Thymus (tissue), 11 donors: ENCODE measurements around the gene HK1. TPM values are rescaled to one million over a fixed set of nuclear protein-coding genes. Genes with fewer than 3 reads are reported as not detected.
A peak's percentile ranks its signal among the peaks of the same experiment; 100 is the strongest.

Experiments
- DNase-seq, 9 donors: peaks; one replicate each; pipeline ENCODE4 v3.0.0-alpha.2; 2013; ENCODE audit warnings: low spot score in 9 of 9, low read depth in 6 of 9, missing footprints in 1 of 9
- H3K27ac ChIP-seq, 2 donors: one replicate each; pipeline ENCODE4 v1.5.1; 2013; ENCODE audit warnings: control low read depth in 1 of 2, low read depth in 1 of 2, low read length in 1 of 2, mild to moderate bottlenecking in 1 of 2, moderate library complexity in 1 of 2
- H3K27me3 ChIP-seq, 2 donors: one replicate each; pipeline ENCODE4 v1.5.1; 2013; ENCODE audit warnings: low read length in 1 of 2; ENCODE audit not compliant: control insufficient read depth in 2 of 2, insufficient read depth in 1 of 2
- H3K36me3 ChIP-seq, 2 donors: one replicate each; pipeline ENCODE4 v1.5.1; 2013; ENCODE audit warnings: low read length in 1 of 2, mild to moderate bottlenecking in 1 of 2, moderate library complexity in 1 of 2; ENCODE audit not compliant: control insufficient read depth in 2 of 2, insufficient read depth in 2 of 2
- H3K4me1 ChIP-seq, 2 donors: one replicate each; pipeline ENCODE4 v1.5.1; 2013; ENCODE audit warnings: low read length in 2 of 2; ENCODE audit not compliant: control insufficient read depth in 2 of 2, insufficient read depth in 2 of 2
- H3K4me3 ChIP-seq, 2 donors: one replicate each; pipeline ENCODE4 v1.5.1; 2013; ENCODE audit warnings: low read length in 2 of 2, control low read depth in 1 of 2, mild to moderate bottlenecking in 1 of 2
- H3K9me3 ChIP-seq, 2 donors: one replicate each; pipeline ENCODE4 v1.5.1; 2013; ENCODE audit warnings: low read length in 1 of 2, mild to moderate bottlenecking in 1 of 2; ENCODE audit not compliant: control insufficient read depth in 2 of 2, insufficient read depth in 1 of 2
- WGBS: extraction: QIAGEN DNeasy Blood & Tissue Kit; methylation state at CpG from one replicate; pipeline ENCODE4 v1.1.7; 2013; 5-methylcytosine and 5-hydroxymethylcytosine counted together
- polyA plus RNA-seq: library from polyadenylated mRNA; stranded (reverse); fragments of 200-250 nt; gene quantifications from one replicate; pipeline ENCODE4 v1.2.3, GENCODE V29; 2013
- total RNA-seq: library from RNA; stranded (reverse); fragments of 120-200 nt; gene quantifications from one replicate; pipeline ENCODE4 v1.2.4, GENCODE V29; 2013
- donor health status: healthy.

The HK1 gene
- total and polyA plus RNA-seq, 2 donors, result 33.7 to 52.6 TPM

GRCh38 chr10:69334302-69335062, 56.2 kb downstream of the HK1 start:
- WGBS, result 93% methylated on average over 19 of the region's 19 CpGs
- Histone ChIP-seq H3K9me3 (peaks cover 0 to 4% of the 10 kb centered on the region in 2 donors), H3K27me3 (no peaks in the 10 kb centered on the region), H3K4me3 (no peak overlapping the region), H3K4me1 (peaks cover 46 to 67% of the 10 kb centered on the region in 2 donors), H3K27ac (peak overlapping the region in 1 of 2 donors; percentile 55), H3K36me3 (peaks cover 16 to 30% of the 10 kb centered on the region in 2 donors)
- DNase-seq, result no peak

GRCh38 chr10:69335063-69335587, 56.8 kb downstream of the HK1 start:
- Histone ChIP-seq H3K36me3 (peaks cover 14 to 24% of the 10 kb centered on the region in 2 donors), H3K27me3 (no peaks in the 10 kb centered on the region), H3K4me1 (peaks cover 44 to 64% of the 10 kb centered on the region in 2 donors), H3K27ac (peak overlapping the region in 1 of 2 donors; percentile 55), H3K4me3 (no peak overlapping the region), H3K9me3 (peaks cover 0 to 4% of the 10 kb centered on the region in 2 donors)
- DNase-seq, result no peak
- 32% methylated on average over 13 of the region's 13 CpGs for WGBS

- Histone ChIP-seq H3K4me3 (no peak overlapping the region), H3K27ac (peak overlapping the region in 1 of 2 donors; percentile 55), H3K36me3 (peaks cover 11 to 19% of the 10 kb centered on the region in 2 donors), H3K9me3 (peaks cover 0 to 4% of the 10 kb centered on the region in 2 donors), H3K27me3 (no peaks in the 10 kb centered on the region), H3K4me1 (peaks cover 46 to 67% of the 10 kb centered on the region in 2 donors)
- DNase-seq, result no peak
- 96% methylated on average over 8 of the region's 8 CpGs for WGBS
Measured at GRCh38 chr10:69335613-69336012, 57.3 kb downstream of the HK1 start.

- peaks cover 46 to 78% of the 10 kb centered on the region in 2 donors for H3K4me1 ChIP-seq
- peaks cover 10 to 13% of the 10 kb centered on the region in 2 donors for H3K36me3 ChIP-seq
- peak overlapping the region; percentile 48 to 76 for H3K27ac ChIP-seq
- H3K4me3 ChIP-seq, result no peak overlapping the region
- no peaks in the 10 kb centered on the region for H3K27me3 ChIP-seq
- peaks cover 0 to 4% of the 10 kb centered on the region in 2 donors for H3K9me3 ChIP-seq
- 81% methylated on average over 2 of the region's 2 CpGs for WGBS
- no peak for DNase-seq
Measured at GRCh38 chr10:69336952-69337295, 58.6 kb downstream of the HK1 start.

- WGBS, result 71% methylated on average over 16 of the region's 16 CpGs
- H3K27me3 ChIP-seq, result no peaks in the 10 kb centered on the region
- H3K36me3 ChIP-seq, result peaks cover 10 to 11% of the 10 kb centered on the region in 2 donors
- no peak for DNase-seq
- H3K4me1 ChIP-seq, result peaks cover 51 to 81% of the 10 kb centered on the region in 2 donors
- peaks cover 0 to 4% of the 10 kb centered on the region in 2 donors for H3K9me3 ChIP-seq
- no peak overlapping the region for H3K4me3 ChIP-seq
- H3K27ac ChIP-seq, result peak overlapping the region; percentile 48 to 76
Measured at GRCh38 chr10:69337296-69338132, 59.2 kb downstream of the HK1 start.

- Histone ChIP-seq H3K4me1 (peaks cover 56 to 81% of the 10 kb centered on the region in 2 donors), H3K4me3 (no peak overlapping the region), H3K27ac (peak overlapping the region; percentile 48 to 53), H3K27me3 (no peaks in the 10 kb centered on the region), H3K9me3 (peaks cover 0 to 4% of the 10 kb centered on the region in 2 donors), H3K36me3 (peaks cover 6 to 10% of the 10 kb centered on the region in 2 donors)
- no peak for DNase-seq
- 97% methylated on average over 8 of the region's 8 CpGs for WGBS
Measured at GRCh38 chr10:69338133-69338456, 59.8 kb downstream of the HK1 start.

- WGBS, result 84% methylated on average over 9 of the region's 9 CpGs
- H3K27ac ChIP-seq, result peak overlapping the region; percentile 36 to 38
Measured at GRCh38 chr10:69338547-69339450, 60.5 kb downstream of the HK1 start.

GRCh38 chr10:69340695-69341094, 62.4 kb downstream of the HK1 start:
- Histone ChIP-seq H3K9me3 (no peaks in the 10 kb centered on the region), H3K4me3 (no peak overlapping the region), H3K36me3 (peaks cover 6% of the 10 kb centered on the region in 2 donors), H3K4me1 (peaks cover 63 to 83% of the 10 kb centered on the region in 2 donors), H3K27me3 (no peaks in the 10 kb centered on the region), H3K27ac (no peak overlapping the region)
- WGBS, result 96% methylated on average over 9 of the region's 9 CpGs
- DNase-seq, result no peak

More at GRCh38 chr10:69338547-69339450, 60.5 kb downstream of the HK1 start:
- Histone ChIP-seq H3K4me1 (peaks cover 58 to 81% of the 10 kb centered on the region in 2 donors), H3K27me3 (no peaks in the 10 kb centered on the region), H3K36me3 (peaks cover 7 to 8% of the 10 kb centered on the region in 2 donors), H3K9me3 (peaks cover 0 to 4% of the 10 kb centered on the region in 2 donors), H3K4me3 (no peak overlapping the region)
- no peak for DNase-seq
